ENCODE data around the gene PPP1R12A.
"Not testable (repeated sequence)": the region's sequence is repeated elsewhere in the genome, so short reads cannot be mapped to it uniquely, and the experiment has no call there.

The PPP1R12A gene

DNA sequence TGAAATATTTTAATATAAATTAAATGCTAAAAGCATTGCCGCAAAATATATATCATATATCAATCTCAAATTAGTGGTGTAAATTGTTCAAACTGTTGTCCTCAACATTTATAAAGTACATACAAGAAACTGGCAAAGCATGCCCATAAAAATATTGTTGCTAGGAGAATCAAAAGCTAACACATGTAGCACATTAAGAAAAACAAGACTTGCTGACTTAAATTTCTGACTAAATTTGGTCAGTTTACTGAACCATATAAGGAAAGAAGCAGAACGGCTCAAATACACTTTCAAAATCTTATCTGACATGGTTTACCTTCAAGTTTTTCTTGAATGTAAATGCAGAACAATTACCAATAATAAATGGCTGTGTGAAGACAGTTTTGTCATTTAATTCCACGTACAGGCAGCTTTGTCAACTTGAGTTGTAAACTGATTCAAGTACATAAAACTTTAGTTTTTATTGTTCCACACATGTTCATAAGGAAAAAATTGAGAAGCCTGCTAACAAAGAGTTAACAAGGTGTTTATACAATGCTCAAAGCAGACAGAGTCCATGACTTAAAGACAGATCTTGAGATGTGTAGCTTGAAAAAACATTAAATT, 50.4 kb downstream of the PPP1R12A start:
- peaks cover 8% of the 10 kb centered on the region for H3K4me1 ChIP-seq (ENCODE audit: control insufficient read depth, insufficient read depth, low read length)

DNA sequence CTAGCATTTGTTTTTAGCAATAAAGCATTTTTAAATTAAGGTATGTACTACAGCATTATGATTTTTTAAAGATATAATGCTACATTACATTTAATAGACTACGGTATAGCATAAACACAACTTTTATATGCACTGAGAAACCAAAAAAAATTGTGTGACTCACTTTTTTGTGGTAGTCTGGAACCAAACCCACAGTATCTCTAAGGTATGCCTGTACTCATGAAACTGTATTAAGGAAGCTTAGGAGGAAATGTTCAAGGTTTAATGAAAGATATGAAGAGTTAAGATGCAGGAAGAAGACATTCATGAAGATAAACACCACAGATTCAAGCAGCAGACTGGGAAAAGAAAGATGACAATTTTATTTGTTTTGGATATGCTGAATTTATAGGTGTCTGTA, 51.7 kb downstream of the PPP1R12A start:
- Histone ChIP-seq H3K27me3 (ENCODE audit: control insufficient read depth, insufficient read depth, low read length) (no peaks in the 10 kb centered on the region), H3K36me3 (ENCODE audit: control insufficient read depth, insufficient read depth, low read length) (no peaks in the 10 kb centered on the region), H3K9ac (ENCODE audit: low read length) (no peak overlapping the region), H3K4me3 (ENCODE audit: low read length) (no peak overlapping the region), H3K4me1 (ENCODE audit: control insufficient read depth, insufficient read depth, low read length) (peaks cover 4% of the 10 kb centered on the region), H3K9me3 (ENCODE audit: control insufficient read depth, low read length) (no peaks in the 10 kb centered on the region)

More for the DNA sequence above, 50.4 kb downstream of the PPP1R12A start:
- H3K9ac ChIP-seq (ENCODE audit: low read length): no peak overlapping the region
- no peak overlapping the region for H3K4me3 ChIP-seq (ENCODE audit: low read length)
- H3K36me3 ChIP-seq (ENCODE audit: control insufficient read depth, insufficient read depth, low read length): no peaks in the 10 kb centered on the region
- no peaks in the 10 kb centered on the region for H3K9me3 ChIP-seq (ENCODE audit: control insufficient read depth, low read length)
- no peaks in the 10 kb centered on the region for H3K27me3 ChIP-seq (ENCODE audit: control insufficient read depth, insufficient read depth, low read length)

DNA sequence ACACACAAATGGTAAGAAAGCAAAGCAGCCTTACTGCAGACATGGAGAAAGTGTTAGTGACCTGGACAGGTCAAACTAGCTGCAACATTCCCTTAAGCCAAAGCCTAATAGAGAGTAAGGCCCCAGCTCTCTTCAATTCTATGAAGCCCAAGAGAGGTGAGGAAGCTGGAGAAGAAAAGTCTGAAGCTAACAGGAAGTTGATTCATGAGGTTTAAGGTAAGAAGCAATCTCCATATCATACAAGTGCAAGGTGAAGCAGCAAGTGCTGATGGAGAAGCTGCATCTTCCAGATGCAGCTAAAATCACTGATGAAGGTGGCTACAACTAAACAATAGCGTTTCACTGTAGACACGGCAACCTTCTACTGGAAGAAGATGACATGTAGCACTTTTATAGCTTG, 53.5 kb downstream of the PPP1R12A start:
- Histone ChIP-seq H3K9me3 (ENCODE audit: control insufficient read depth, low read length) (no peaks in the 10 kb centered on the region), H3K9ac (ENCODE audit: low read length) (no peak overlapping the region), H3K4me1 (ENCODE audit: control insufficient read depth, insufficient read depth, low read length) (peaks cover 4% of the 10 kb centered on the region), H3K27me3 (ENCODE audit: control insufficient read depth, insufficient read depth, low read length) (no peaks in the 10 kb centered on the region), H3K4me3 (ENCODE audit: low read length) (no peak overlapping the region), H3K36me3 (ENCODE audit: control insufficient read depth, insufficient read depth, low read length) (no peaks in the 10 kb centered on the region)

DNA sequence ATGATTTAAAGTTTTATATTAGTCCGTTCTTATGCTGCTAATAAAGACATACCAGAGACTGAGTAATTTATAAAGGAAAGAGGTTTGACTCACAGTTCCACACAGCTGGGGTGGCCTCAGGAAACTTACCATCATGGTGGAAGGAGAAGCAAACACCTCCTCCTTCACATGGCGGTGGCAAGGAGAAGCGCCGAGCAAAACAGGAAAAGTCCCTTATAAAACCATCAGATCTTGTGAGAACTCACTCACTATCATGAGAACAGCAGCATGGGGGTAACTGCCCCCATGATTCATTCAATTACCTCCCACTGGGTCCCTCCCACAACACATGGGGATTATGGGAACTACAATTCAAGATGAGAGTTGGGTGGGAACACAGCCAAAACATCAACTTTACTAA, 56.4 kb downstream of the PPP1R12A start:
- not testable (repeated sequence) for H3K9me3 ChIP-seq (ENCODE audit: control insufficient read depth, low read length); H3K9ac ChIP-seq (ENCODE audit: low read length); H3K4me3 ChIP-seq (ENCODE audit: low read length); H3K4me1 ChIP-seq (ENCODE audit: control insufficient read depth, insufficient read depth, low read length); H3K27me3 ChIP-seq (ENCODE audit: control insufficient read depth, insufficient read depth, low read length); H3K36me3 ChIP-seq (ENCODE audit: control insufficient read depth, insufficient read depth, low read length)

DNA sequence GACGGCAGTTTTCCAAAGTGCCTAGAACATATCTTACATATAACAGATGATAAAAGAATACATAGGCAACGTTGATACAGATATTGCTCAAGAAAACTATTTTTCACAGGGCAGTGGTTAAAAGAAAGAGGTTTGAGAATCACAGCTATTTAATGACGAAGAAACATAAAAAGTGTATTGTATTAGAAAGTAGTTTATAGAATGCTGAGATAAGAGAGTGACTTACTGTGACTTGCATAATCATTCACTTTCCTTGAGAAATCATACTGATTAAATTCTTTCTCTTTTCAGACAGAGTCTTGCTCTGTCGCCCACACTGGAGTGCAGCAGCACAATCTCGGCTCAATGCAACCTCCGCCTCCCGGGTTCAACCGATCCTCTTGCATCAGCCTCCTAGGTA, 57.7 kb downstream of the PPP1R12A start:
- peaks cover 4% of the 10 kb centered on the region for H3K4me1 ChIP-seq (ENCODE audit: control insufficient read depth, insufficient read depth, low read length)
- H3K27me3 ChIP-seq (ENCODE audit: control insufficient read depth, insufficient read depth, low read length): no peaks in the 10 kb centered on the region
- no peaks in the 10 kb centered on the region for H3K9me3 ChIP-seq (ENCODE audit: control insufficient read depth, low read length)
- H3K4me3 ChIP-seq (ENCODE audit: low read length): no peak overlapping the region
- no peaks in the 10 kb centered on the region for H3K36me3 ChIP-seq (ENCODE audit: control insufficient read depth, insufficient read depth, low read length)
- no peak overlapping the region for H3K9ac ChIP-seq (ENCODE audit: low read length)

DNA sequence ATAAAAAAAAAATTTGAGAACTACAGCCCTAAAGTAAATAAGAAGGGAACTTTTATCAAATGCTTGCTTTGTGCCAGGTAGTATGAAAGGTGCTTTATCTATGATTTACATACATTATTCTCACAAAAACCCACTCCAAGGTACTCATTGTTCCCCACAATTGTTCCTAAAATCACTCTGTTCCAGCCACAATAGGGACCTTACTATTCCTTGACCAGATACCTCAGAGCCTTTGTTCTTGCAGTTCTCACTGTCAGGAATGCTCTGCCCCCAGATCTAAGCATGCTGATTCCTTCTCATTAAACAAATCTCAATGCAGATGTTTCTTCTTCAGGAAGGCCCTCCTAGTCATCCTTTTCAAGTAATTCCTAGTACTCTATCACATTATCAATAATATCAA, 60.2 kb downstream of the PPP1R12A start:
- H3K9ac ChIP-seq (ENCODE audit: low read length): no peak overlapping the region
- H3K9me3 ChIP-seq (ENCODE audit: control insufficient read depth, low read length): no peaks in the 10 kb centered on the region
- H3K27me3 ChIP-seq (ENCODE audit: control insufficient read depth, insufficient read depth, low read length): no peaks in the 10 kb centered on the region
- peaks cover 4% of the 10 kb centered on the region for H3K4me1 ChIP-seq (ENCODE audit: control insufficient read depth, insufficient read depth, low read length)
- no peaks in the 10 kb centered on the region for H3K36me3 ChIP-seq (ENCODE audit: control insufficient read depth, insufficient read depth, low read length)
- no peak overlapping the region for H3K4me3 ChIP-seq (ENCODE audit: low read length)

DNA sequence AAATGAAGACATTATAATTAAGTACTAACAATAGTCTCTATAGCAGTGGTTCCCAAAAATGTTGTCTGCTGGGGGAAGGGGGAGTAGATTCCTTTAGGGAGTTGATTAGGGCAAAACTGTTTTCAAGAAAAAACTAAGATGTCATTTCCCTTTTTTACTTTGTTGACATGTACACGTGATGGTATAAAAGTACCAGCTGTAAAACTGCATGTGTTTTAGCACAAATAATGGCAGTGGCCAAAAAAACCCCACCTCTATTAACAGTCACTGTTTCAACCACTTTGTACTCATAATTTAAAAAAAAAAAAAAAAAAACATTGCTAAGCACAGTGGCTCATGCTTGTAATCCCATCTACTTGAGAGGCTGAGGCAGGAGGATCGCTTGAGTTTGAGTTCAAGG, 61.7 kb downstream of the PPP1R12A start:
- no peaks in the 10 kb centered on the region for H3K36me3 ChIP-seq (ENCODE audit: control insufficient read depth, insufficient read depth, low read length)
- no peak overlapping the region for H3K9ac ChIP-seq (ENCODE audit: low read length)
- no peak overlapping the region for H3K4me3 ChIP-seq (ENCODE audit: low read length)
- H3K27me3 ChIP-seq (ENCODE audit: control insufficient read depth, insufficient read depth, low read length): no peaks in the 10 kb centered on the region
- peaks cover 4% of the 10 kb centered on the region for H3K4me1 ChIP-seq (ENCODE audit: control insufficient read depth, insufficient read depth, low read length)
- no peaks in the 10 kb centered on the region for H3K9me3 ChIP-seq (ENCODE audit: control insufficient read depth, low read length)

DNA sequence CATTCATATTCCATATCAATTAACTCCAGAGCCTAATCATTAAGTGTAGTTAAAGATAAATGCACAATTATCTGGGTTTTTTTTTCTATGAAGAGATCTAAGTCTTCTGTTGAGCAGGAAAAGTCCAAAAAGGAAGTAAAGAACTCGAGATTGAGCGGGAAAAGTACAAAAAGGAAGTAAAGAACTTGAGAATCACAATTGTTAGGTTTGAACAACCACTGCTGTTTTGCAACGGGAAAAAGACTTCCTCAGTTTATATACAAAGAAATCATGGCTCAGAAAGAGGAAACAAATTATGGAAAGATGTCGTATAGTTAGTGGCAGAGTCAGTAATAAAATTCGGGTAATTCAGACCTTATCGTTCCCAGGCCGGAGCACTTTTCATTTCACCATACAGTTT, 63.3 kb downstream of the PPP1R12A start:
- no peak overlapping the region for H3K4me3 ChIP-seq (ENCODE audit: low read length)
- H3K27me3 ChIP-seq (ENCODE audit: control insufficient read depth, insufficient read depth, low read length): no peaks in the 10 kb centered on the region
- H3K4me1 ChIP-seq (ENCODE audit: control insufficient read depth, insufficient read depth, low read length): peaks cover 4% of the 10 kb centered on the region
- H3K36me3 ChIP-seq (ENCODE audit: control insufficient read depth, insufficient read depth, low read length): no peaks in the 10 kb centered on the region
- H3K9me3 ChIP-seq (ENCODE audit: control insufficient read depth, low read length): no peaks in the 10 kb centered on the region
- H3K9ac ChIP-seq (ENCODE audit: low read length): no peak overlapping the region

DNA sequence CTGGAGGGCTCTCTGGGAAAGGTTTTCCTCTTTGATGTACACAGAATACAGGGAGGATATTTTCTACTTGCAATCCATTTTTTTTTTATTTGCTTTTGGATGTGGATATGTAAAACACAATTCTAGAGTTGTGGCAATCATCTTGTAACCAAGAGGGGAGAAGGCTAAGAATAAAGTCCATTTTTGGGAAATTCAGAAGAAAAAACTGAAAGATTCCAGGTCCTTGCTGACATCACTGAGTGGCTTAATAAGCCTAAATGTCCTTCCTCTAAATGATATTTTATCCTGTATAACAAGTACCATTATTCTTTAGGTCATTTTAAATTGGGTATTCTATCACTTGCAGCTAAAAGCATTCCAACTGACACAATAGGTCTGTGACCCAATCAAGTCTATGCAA, 64.0 kb downstream of the PPP1R12A start:
- Histone ChIP-seq H3K36me3 (ENCODE audit: control insufficient read depth, insufficient read depth, low read length) (no peaks in the 10 kb centered on the region), H3K4me3 (ENCODE audit: low read length) (no peak overlapping the region), H3K9ac (ENCODE audit: low read length) (no peak overlapping the region), H3K4me1 (ENCODE audit: control insufficient read depth, insufficient read depth, low read length) (peaks cover 4% of the 10 kb centered on the region), H3K9me3 (ENCODE audit: control insufficient read depth, low read length) (no peaks in the 10 kb centered on the region), H3K27me3 (ENCODE audit: control insufficient read depth, insufficient read depth, low read length) (no peaks in the 10 kb centered on the region)

DNA sequence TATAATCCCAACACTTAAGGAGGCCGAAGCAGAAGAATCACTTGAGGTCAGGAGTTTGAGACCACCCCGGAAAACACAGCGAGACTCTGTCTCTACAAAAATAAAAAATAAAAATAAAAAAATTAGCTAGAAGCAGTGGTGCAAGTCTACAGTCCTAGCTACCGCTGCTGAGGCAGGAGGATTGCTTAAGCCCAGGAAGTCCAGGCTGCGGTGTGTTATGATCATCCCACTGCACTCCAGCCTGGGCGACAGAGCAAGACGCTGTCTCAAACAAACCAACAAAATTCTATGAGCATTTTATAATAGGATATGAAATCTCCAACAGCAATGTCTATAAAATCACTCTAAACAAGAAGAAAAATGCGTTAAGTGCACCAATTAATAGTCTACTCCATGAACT, 75.3 kb downstream of the PPP1R12A start:
- no peaks in the 10 kb centered on the region for H3K36me3 ChIP-seq (ENCODE audit: control insufficient read depth, insufficient read depth, low read length)
- H3K4me3 ChIP-seq (ENCODE audit: low read length): no peak overlapping the region
- no peaks in the 10 kb centered on the region for H3K9me3 ChIP-seq (ENCODE audit: control insufficient read depth, low read length)
- H3K4me1 ChIP-seq (ENCODE audit: control insufficient read depth, insufficient read depth, low read length): no peaks in the 10 kb centered on the region
- no peaks in the 10 kb centered on the region for H3K27me3 ChIP-seq (ENCODE audit: control insufficient read depth, insufficient read depth, low read length)
- no peak overlapping the region for H3K9ac ChIP-seq (ENCODE audit: low read length)

DNA sequence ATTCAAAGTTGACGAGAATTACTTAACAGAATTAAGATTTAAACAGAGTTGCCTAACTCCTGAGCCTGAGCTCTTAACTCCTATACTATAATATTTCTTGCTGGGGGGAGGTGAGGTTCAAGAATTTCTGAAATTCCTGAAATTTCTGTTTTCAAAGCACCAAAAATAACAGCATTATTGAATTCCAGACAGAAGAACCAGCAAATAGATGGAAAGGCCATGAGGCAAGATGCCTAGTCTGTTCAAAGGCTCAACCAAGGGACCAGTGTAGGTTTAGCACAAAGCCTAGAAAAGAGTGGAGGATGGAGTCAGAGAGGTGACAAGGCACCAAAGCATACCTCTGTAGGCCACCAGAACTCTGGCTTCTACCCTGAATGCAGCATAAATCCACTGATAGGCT, 76.4 kb downstream of the PPP1R12A start:
- Histone ChIP-seq H3K4me3 (ENCODE audit: low read length) (no peak overlapping the region), H3K36me3 (ENCODE audit: control insufficient read depth, insufficient read depth, low read length) (no peaks in the 10 kb centered on the region), H3K9ac (ENCODE audit: low read length) (no peak overlapping the region), H3K9me3 (ENCODE audit: control insufficient read depth, low read length) (no peaks in the 10 kb centered on the region), H3K27me3 (ENCODE audit: control insufficient read depth, insufficient read depth, low read length) (no peaks in the 10 kb centered on the region), H3K4me1 (ENCODE audit: control insufficient read depth, insufficient read depth, low read length) (no peaks in the 10 kb centered on the region)

DNA sequence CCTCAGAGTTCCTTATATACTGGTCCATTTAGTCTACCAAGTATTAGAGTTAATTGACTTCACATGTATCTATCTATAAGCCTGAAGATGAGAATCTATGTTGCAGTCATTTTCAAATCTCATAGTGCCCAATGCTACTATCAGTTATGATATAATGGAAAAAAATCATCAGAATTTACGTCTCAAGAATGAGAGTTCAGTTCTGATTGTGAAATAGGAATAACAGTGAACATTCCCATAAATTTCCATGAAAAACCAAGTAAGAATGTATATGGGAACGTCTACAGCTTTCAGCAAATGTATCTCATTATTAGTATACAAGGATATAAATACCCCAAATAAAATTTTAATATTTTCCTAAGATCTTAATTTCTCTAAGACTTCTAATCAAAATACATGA, 77.2 kb downstream of the PPP1R12A start:
- Histone ChIP-seq H3K4me1 (ENCODE audit: control insufficient read depth, insufficient read depth, low read length) (no peaks in the 10 kb centered on the region), H3K27me3 (ENCODE audit: control insufficient read depth, insufficient read depth, low read length) (no peaks in the 10 kb centered on the region), H3K4me3 (ENCODE audit: low read length) (no peak overlapping the region), H3K36me3 (ENCODE audit: control insufficient read depth, insufficient read depth, low read length) (no peaks in the 10 kb centered on the region), H3K9ac (ENCODE audit: low read length) (no peak overlapping the region), H3K9me3 (ENCODE audit: control insufficient read depth, low read length) (no peaks in the 10 kb centered on the region)

DNA sequence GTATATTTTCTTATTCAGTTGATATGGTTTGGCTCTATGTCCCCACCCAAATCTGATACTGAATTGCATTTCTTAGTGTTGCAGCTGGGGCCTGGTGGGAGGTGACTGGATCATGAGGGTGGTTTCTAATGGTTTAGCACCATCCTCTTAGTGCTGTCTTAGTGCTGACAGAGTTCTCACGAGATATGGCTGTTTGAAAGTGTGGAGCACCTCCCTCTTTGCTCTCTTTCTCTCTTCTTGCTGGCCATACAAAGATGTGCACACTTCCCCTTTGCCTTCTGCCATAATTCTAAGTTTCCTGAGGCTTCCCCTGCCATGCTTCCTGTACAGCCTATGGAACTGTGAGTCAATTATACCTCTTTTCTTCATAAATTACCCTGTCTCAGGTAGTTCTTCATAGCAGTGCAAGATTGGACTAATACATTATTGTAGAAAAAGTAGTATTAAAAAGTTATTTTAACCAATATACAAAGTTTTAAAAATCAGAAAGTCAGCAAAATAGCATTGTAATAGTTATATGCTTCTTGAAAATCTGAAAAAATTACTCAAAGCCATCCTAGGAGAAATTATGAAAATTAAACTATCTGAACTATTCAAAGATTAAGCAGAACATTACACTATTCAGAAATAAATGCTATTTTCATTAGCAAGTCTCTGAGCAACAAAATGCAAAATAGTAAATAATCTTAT, 84.1 kb downstream of the PPP1R12A start:
- H3K9me3 ChIP-seq (ENCODE audit: control insufficient read depth, low read length): no peaks in the 10 kb centered on the region
- H3K27me3 ChIP-seq (ENCODE audit: control insufficient read depth, insufficient read depth, low read length): no peaks in the 10 kb centered on the region
- H3K4me1 ChIP-seq (ENCODE audit: control insufficient read depth, insufficient read depth, low read length): peaks cover 8% of the 10 kb centered on the region
- no peak overlapping the region for H3K4me3 ChIP-seq (ENCODE audit: low read length)
- H3K9ac ChIP-seq (ENCODE audit: low read length): no peak overlapping the region
- no peaks in the 10 kb centered on the region for H3K36me3 ChIP-seq (ENCODE audit: control insufficient read depth, insufficient read depth, low read length)

Measured in mucosa of stomach (tissue), 1 donor.